Ovary (tissue), 9 donors: ENCODE measurements around the gene PPIC. TPM values are rescaled to one million over a fixed set of nuclear protein-coding genes. Genes with fewer than 3 reads are reported as not detected.
"Not testable (repeated sequence)": the region's sequence is repeated elsewhere in the genome, so short reads cannot be mapped to it uniquely, and the experiment has no call there.

Experiments used
- DNase-seq, 5 donors: peaks; one replicate each; pipeline ENCODE4 v3.0.0-alpha.2; 2019 to 2020
- H3K27ac ChIP-seq, 2 donors: fragments of 200-600 bp; one replicate each; pipeline versions ENCODE4 v1.5.1 to v1.8.0; 2019 to 2022
- H3K27me3 ChIP-seq: fragments of 200-600 bp; one replicate; pipeline ENCODE4 v1.8.0; 2022
- H3K36me3 ChIP-seq: fragments of 200-600 bp; sonication (generic); one replicate; pipeline ENCODE4 v1.5.1; 2019
- H3K4me1 ChIP-seq: one replicate; pipeline ENCODE4 v1.8.1; 2013; ENCODE audit warnings: mild to moderate bottlenecking, moderate library complexity; ENCODE audit not compliant: insufficient read depth
- H3K4me3 ChIP-seq: fragments of 200-600 bp; sonication (generic); one replicate; pipeline ENCODE4 v1.5.1; 2017
- H3K9me3 ChIP-seq, 2 donors: fragments of 200-600 bp in 1 of 2; sonication (generic) in 1 of 2; one replicate each; pipeline versions ENCODE4 v1.5.1 to v1.8.1; 2013 to 2019; ENCODE audit warnings: mild to moderate bottlenecking in 1 of 2, moderate library complexity in 1 of 2
- CTCF ChIP-seq, 3 donors: fragments of 450-650 bp in 2 of 3; fragments of 200-600 bp in 1 of 3; IDR thresholded peaks; one replicate each; pipeline versions ENCODE4 v1.5.1 to v1.8.0; 2016 to 2022; ENCODE audit warnings: antibody characterized with exemption in 3 of 3, mild to moderate bottlenecking in 1 of 3
- EP300 ChIP-seq: sonication (generic); formaldehyde crosslinking; IDR thresholded peaks from one replicate; pipeline ENCODE4 v1.6.1; 2017; ENCODE audit warnings: antibody characterized with exemption
- POLR2A ChIP-seq: fragments of 450-650 bp; IDR thresholded peaks from one replicate; pipeline ENCODE4 v1.6.1; 2017; ENCODE audit warnings: antibody characterized with exemption, mild to moderate bottlenecking, moderate library complexity
- WGBS, 3 donors: extraction: QIAGEN DNeasy Blood & Tissue Kit in 1 of 3; methylation state at CpG; one replicate each; pipeline versions ENCODE4 v1.1.5 to v1.1.7; 2013 to 2017; 5-methylcytosine and 5-hydroxymethylcytosine counted together
- intact Hi-C, 4 donors: fragments of 100-400 bp; cut with DNase I; formaldehyde crosslinking; loops; one replicate each; pipeline versions ENCODE4 v1.11.0 to v1.15.1; 2022 to 2023
- polyA plus RNA-seq, 2 donors: library from polyadenylated mRNA; stranded (reverse); fragments of 200-250 nt in 1 of 2; fragments of 350-450 nt in 1 of 2; fragmentation: Illumina TruSeq in 1 of 2; extraction: RNeasy Lipid Tissue Mini Kit (QIAGEN cat#74804) in 1 of 2; gene quantifications; one replicate each; pipeline ENCODE4 v1.2.3, GENCODE V29; 2013 to 2014
- small RNA-seq: library from RNA; depleted of rRNA; stranded (forward); fragments of <200 nt; gene quantifications from one replicate; pipeline ENCODE3, GENCODE V24; 2016
- total RNA-seq, 7 donors: library from RNA; depleted of rRNA in 2 of 7; stranded (reverse); fragments of >200 nt in 2 of 7; fragmentation: NEBNext Ultra II Directional in 3 of 7; extraction: Animal tissue kit (Norgen Biotek cat#: 25700) in 3 of 7; gene quantifications; one replicate each; pipeline versions ENCODE4 v1.1.0 to v1.2.4, GENCODE V29; 2016 to 2023
- donor health status: DM: no; HTN: no; CAD: no; lungs with moderate emphysema.
- donor health status: DM: no; HTN: no; CAD: no.
- donor health status: Bipolar disorder and iron deficiency.
- donor health status: DM: yes; HTN: yes; CAD: no.
- donor health status: DM: no; HTN: no; CAD: no.
- donor health status: DM: yes; HTN: yes; CAD: no.

PPIC gene
- total and polyA plus RNA-seq, 9 donors: 9.3 to 35.9 (median 20.9) TPM

GRCh38 chr5:122978644-122979297 is 57.8 kb downstream of the PPIC start:
- Histone ChIP-seq H3K4me1 (peaks cover 1% of the 10 kb centered on the region), H3K9me3 (no peaks in the 10 kb centered on the region), H3K27ac (no peak overlapping the region), H3K27me3 (no peaks in the 10 kb centered on the region), H3K4me3 (no peak overlapping the region), H3K36me3 (no peaks in the 10 kb centered on the region)
- no peak for TF ChIP-seq EP300
- no peak for TF ChIP-seq CTCF (IDR thresholded peaks at IDR 0.05)
- TF ChIP-seq POLR2A: no peak
- intact Hi-C loops: no loop called here
- no peak for DNase-seq
- 97 to 98% (median 98%) methylated on average over 5 of the region's 5 CpGs for WGBS, 3 donors

GRCh38 chr5:122978068-122978467 is 58.5 kb downstream of the PPIC start:
- DNase-seq: no peak
- Histone ChIP-seq H3K27me3 (no peaks in the 10 kb centered on the region), H3K36me3 (no peaks in the 10 kb centered on the region), H3K27ac (no peak overlapping the region), H3K4me3 (no peak overlapping the region), H3K4me1 (peaks cover 1% of the 10 kb centered on the region), H3K9me3 (no peaks in the 10 kb centered on the region)
- intact Hi-C loops: no loop called here
- WGBS, 3 donors: 29 to 59% (median 52%) methylated on average over 2 of the region's 2 CpGs
- TF ChIP-seq CTCF (IDR thresholded peaks at IDR 0.05): no peak
- no peak for TF ChIP-seq POLR2A
- no peak for TF ChIP-seq EP300

- TF ChIP-seq CTCF (IDR thresholded peaks at IDR 0.05) (no peak), POLR2A (no peak), EP300 (no peak)
- intact Hi-C loops: no loop called here
- no peak for DNase-seq
- H3K4me3 ChIP-seq: no peak overlapping the region
- H3K27me3 ChIP-seq: no peaks in the 10 kb centered on the region
- no peaks in the 10 kb centered on the region for H3K9me3 ChIP-seq
- no peak overlapping the region for H3K27ac ChIP-seq
- 85 to 94% (median 90%) methylated on average over 2 of the region's 2 CpGs for WGBS, 3 donors
- H3K4me1 ChIP-seq: peaks cover 1% of the 10 kb centered on the region
- no peaks in the 10 kb centered on the region for H3K36me3 ChIP-seq
These were observed 59.2 kb downstream of the PPIC start for GRCh38 chr5:122977319-122977718.

- H3K36me3 ChIP-seq, intact Hi-C loops, H3K27ac ChIP-seq, H3K27me3 ChIP-seq, H3K4me3 ChIP-seq, H3K4me1 ChIP-seq, H3K9me3 ChIP-seq, DNase-seq: not testable (repeated sequence)
- WGBS, 3 donors: 96 to 97% (median 97%) methylated on average over 3 of the region's 3 CpGs
These were observed 62.3 kb downstream of the PPIC start for GRCh38 chr5:122974251-122974650.

- H3K27me3 ChIP-seq, H3K4me3 ChIP-seq, DNase-seq, H3K9me3 ChIP-seq, H3K27ac ChIP-seq, H3K36me3 ChIP-seq, intact Hi-C loops, H3K4me1 ChIP-seq: not testable (repeated sequence)
- 94 to 100% (median 95%) methylated on average over 1 of the region's 1 CpG for WGBS, 3 donors
These were observed 62.8 kb downstream of the PPIC start for GRCh38 chr5:122973759-122974158.

Small RNA genes within 50 kb of the gene (small RNA-seq; reads per million reads assigned to genes)
- gene RN7SL689P: not detected
- gene RN7SL711P: not detected

Other genes starting within 250 kb of the PPIC start
- gene SNX24, start 191.1 kb downstream of the PPIC start, total RNA-seq: 10 to 100 TPM in 3 of 7 donors, 1 to 10 TPM in 4; 6.7 to 19.1 (median 9.0) TPM
- gene SNX24, start 191.1 kb downstream of the PPIC start, polyA plus RNA-seq: 10 to 100 TPM in 1 of 2 donors, 1 to 10 TPM in 1; 4.1 to 13.2 TPM
- gene PRDM6, start 52.5 kb upstream of the PPIC start, total RNA-seq: 10 to 100 TPM in 2 of 7 donors, 1 to 10 TPM in 5; 1.1 to 15.9 (median 4.2) TPM
- gene PRDM6, start 52.5 kb upstream of the PPIC start, polyA plus RNA-seq: 1 to 10 TPM; 4.1 to 6.7 TPM